ENCODE results near the gene ZSCAN2. TPM values are rescaled to one million over a fixed set of nuclear protein-coding genes. Genes with fewer than 3 reads are reported as not detected.
"Not testable (repeated sequence)": the region's sequence is repeated elsewhere in the genome, so short reads cannot be mapped to it uniquely, and the experiment has no call there.

The ZSCAN2 gene
- total RNA-seq, 2 donors from 2014 or later: 23.6 to 31.3 TPM

DNA sequence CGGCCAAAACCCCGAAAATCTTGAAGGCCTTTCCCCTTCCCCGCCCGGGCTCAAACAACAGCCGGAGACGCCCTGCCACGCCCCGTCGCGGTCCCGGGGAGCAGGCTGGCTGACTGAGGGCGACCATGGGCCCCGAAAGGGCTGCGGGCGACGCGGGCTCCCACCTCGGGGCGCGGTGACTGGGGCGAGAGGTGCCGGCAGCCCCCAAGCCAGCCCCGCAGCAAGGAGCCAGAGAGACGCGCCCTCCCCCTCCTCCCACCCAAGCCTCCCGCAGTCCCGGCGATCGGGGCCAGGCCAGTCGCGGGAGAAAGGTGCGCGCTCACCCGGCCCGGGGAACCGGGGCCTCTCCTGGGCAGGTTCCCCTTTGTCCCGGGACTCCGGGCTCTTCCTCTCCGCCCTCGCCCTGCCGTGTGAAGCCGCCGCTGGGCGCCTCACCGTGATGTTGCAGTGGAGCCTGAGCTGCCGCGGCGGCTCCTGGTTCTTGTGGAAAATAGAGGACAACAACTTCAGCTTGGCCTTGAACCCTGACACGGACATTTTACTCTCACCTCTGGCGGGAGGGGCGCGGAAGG lies 30.6 kb upstream of the ZSCAN2 start:
- peak overlapping the region; percentile 83 for H3K4me3 ChIP-seq (ENCODE audit: low read length)
- H3K4me3 Mint-ChIP-seq: peak overlapping the region; percentile 80
- peak; percentile 72 for DNase-seq
- H3K9me3 Mint-ChIP-seq: no peaks in the 10 kb centered on the region
- H3K27me3 Mint-ChIP-seq (ENCODE audit: insufficient read depth): peaks cover 3% of the 10 kb centered on the region
- no peaks in the 10 kb centered on the region for H3K9me3 ChIP-seq (ENCODE audit: control insufficient read depth, low read length)
- no peaks in the 10 kb centered on the region for H3K4me1 ChIP-seq (ENCODE audit: control insufficient read depth, insufficient read depth, low read length)
- no peak overlapping the region for H3K27ac ChIP-seq (ENCODE audit: low read depth, low read length)
- TF ChIP-seq, protein P1, sequence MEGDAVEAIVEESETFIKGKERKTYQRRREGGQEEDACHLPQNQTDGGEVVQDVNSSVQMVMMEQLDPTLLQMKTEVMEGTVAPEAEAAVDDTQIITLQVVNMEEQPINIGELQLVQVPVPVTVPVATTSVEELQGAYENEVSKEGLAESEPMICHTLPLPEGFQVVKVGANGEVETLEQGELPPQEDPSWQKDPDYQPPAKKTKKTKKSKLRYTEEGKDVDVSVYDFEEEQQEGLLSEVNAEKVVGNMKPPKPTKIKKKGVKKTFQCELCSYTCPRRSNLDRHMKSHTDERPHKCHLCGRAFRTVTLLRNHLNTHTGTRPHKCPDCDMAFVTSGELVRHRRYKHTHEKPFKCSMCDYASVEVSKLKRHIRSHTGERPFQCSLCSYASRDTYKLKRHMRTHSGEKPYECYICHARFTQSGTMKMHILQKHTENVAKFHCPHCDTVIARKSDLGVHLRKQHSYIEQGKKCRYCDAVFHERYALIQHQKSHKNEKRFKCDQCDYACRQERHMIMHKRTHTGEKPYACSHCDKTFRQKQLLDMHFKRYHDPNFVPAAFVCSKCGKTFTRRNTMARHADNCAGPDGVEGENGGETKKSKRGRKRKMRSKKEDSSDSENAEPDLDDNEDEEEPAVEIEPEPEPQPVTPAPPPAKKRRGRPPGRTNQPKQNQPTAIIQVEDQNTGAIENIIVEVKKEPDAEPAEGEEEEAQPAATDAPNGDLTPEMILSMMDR (conservative IDR thresholded peaks at IDR 0.05): no peak
- peak overlapping the region; percentile 93 for H3K27ac Mint-ChIP-seq
- WGBS, 2 experiments (ENCODE audit: insufficient coverage in 1 of 2, insufficient read length in 1 of 2): 0 to 1% methylated on average over 15 to 52 of the region's 52 CpGs
- no peaks in the 10 kb centered on the region for H3K36me3 ChIP-seq (ENCODE audit: control insufficient read depth, insufficient read depth, low read length)
- no peaks in the 10 kb centered on the region for H3K27me3 ChIP-seq (ENCODE audit: control insufficient read depth, insufficient read depth, low read length, poor library complexity, severe bottlenecking)
- peaks cover 2% of the 10 kb centered on the region for H3K4me1 Mint-ChIP-seq
- peak overlapping the region; percentile 63 for H3K9ac ChIP-seq (ENCODE audit: extremely low read depth, low read length, poor library complexity, severe bottlenecking)
- H3K36me3 Mint-ChIP-seq (ENCODE audit: low read depth): no peaks in the 10 kb centered on the region

DNA sequence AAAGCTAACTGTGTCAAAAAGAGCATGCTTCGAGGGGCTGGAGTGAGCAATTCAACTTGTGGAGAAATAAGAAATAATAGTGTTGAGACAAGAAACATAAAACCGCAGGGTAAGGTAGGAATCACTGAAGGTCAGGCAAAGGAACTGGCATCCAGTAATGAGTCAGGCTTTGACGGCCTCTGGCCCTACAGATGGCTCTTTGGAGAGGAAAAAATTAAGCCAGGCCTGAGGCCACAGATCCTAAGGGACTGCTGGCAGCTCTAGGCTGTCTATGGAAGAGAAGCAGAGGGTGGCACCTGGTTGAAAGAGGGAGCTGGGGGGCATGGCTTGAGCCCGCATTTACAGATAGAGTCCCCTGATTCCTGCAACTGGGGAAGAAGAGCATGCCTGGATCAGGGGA lies 28.6 kb upstream of the ZSCAN2 start:
- no peaks in the 10 kb centered on the region for H3K27me3 ChIP-seq (ENCODE audit: control insufficient read depth, insufficient read depth, low read length, poor library complexity, severe bottlenecking)
- TF ChIP-seq, protein P1 (conservative IDR thresholded peaks at IDR 0.05): no peak
- H3K4me3 ChIP-seq (ENCODE audit: low read length): no peak overlapping the region
- Mint-ChIP-seq H3K4me1 (peaks cover 2% of the 10 kb centered on the region), H3K9me3 (no peaks in the 10 kb centered on the region), H3K27ac (no peak overlapping the region), H3K36me3 (ENCODE audit: low read depth) (no peaks in the 10 kb centered on the region), H3K27me3 (ENCODE audit: insufficient read depth) (peaks cover 6% of the 10 kb centered on the region), H3K4me3 (no peak overlapping the region)
- 80 to 92% methylated on average over 4 of the region's 4 CpGs for WGBS, 2 experiments (ENCODE audit: insufficient coverage in 1 of 2, insufficient read length in 1 of 2)
- no peak overlapping the region for H3K27ac ChIP-seq (ENCODE audit: low read depth, low read length)
- no peak for DNase-seq
- H3K4me1 ChIP-seq (ENCODE audit: control insufficient read depth, insufficient read depth, low read length): no peaks in the 10 kb centered on the region
- no peaks in the 10 kb centered on the region for H3K36me3 ChIP-seq (ENCODE audit: control insufficient read depth, insufficient read depth, low read length)
- no peaks in the 10 kb centered on the region for H3K9me3 ChIP-seq (ENCODE audit: control insufficient read depth, low read length)
- no peak overlapping the region for H3K9ac ChIP-seq (ENCODE audit: extremely low read depth, low read length, poor library complexity, severe bottlenecking)

DNA sequence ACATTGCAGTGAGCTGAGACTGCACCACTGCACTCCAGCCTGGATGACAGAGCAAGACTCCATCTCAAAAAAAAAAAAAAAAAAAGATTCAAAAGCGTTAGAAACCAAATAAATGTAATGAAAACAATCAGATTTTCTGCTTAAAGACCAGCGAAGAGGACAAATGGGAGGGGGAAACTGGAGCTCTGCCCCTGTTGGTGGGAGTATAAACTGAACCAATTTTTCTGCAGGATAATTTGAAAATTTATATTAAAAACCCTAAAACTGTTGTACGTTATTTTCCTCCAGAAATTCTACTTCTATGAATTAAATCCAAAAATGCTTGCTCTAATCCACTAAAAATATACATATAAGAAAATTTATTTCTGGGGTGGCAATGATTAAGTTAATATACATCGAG lies 25.3 kb upstream of the ZSCAN2 start:
- H3K9me3 Mint-ChIP-seq: no peaks in the 10 kb centered on the region
- Histone ChIP-seq H3K9me3 (ENCODE audit: control insufficient read depth, low read length) (no peaks in the 10 kb centered on the region), H3K4me1 (ENCODE audit: control insufficient read depth, insufficient read depth, low read length) (no peaks in the 10 kb centered on the region), H3K36me3 (ENCODE audit: control insufficient read depth, insufficient read depth, low read length) (no peaks in the 10 kb centered on the region), H3K4me3 (ENCODE audit: low read length) (no peak overlapping the region), H3K27ac (ENCODE audit: low read depth, low read length) (no peak overlapping the region), H3K27me3 (ENCODE audit: control insufficient read depth, insufficient read depth, low read length, poor library complexity, severe bottlenecking) (no peaks in the 10 kb centered on the region), H3K9ac (ENCODE audit: extremely low read depth, low read length, poor library complexity, severe bottlenecking) (no peak overlapping the region)
- H3K27me3 Mint-ChIP-seq (ENCODE audit: insufficient read depth): peaks cover 6% of the 10 kb centered on the region
- H3K36me3 Mint-ChIP-seq (ENCODE audit: low read depth): no peaks in the 10 kb centered on the region
- no peak overlapping the region for H3K4me3 Mint-ChIP-seq
- 98 to 100% methylated on average over 1 to 3 of the region's 4 CpGs for WGBS, 2 experiments (ENCODE audit: insufficient coverage in 1 of 2, insufficient read length in 1 of 2)
- no peak for DNase-seq
- TF ChIP-seq, protein P1 (conservative IDR thresholded peaks at IDR 0.05): peak; percentile 51
- H3K27ac Mint-ChIP-seq: no peak overlapping the region
- H3K4me1 Mint-ChIP-seq: no peaks in the 10 kb centered on the region

DNA sequence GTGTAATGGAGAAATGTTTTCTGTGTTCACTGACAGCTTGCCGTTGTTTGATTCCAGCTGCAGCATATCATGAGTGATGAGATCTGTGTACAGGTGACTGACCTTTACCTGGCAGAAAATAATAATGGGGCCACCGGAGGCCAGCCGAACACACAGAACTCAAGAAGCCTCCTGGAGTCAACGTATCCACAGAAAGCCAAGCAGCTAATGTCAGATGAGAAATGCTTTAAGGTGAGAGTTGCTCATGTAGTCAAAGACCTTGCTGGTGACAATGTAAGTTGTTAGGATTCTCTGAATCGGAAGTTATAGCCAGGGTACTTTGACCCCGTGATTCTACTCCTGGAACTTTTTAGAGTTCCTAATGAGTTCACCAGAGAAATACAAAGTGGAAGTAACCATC lies 22.9 kb upstream of the ZSCAN2 start:
- H3K4me3 ChIP-seq (ENCODE audit: low read length); H3K9me3 ChIP-seq (ENCODE audit: control insufficient read depth, low read length); H3K27me3 ChIP-seq (ENCODE audit: control insufficient read depth, insufficient read depth, low read length, poor library complexity, severe bottlenecking); H3K9me3 Mint-ChIP-seq; H3K27me3 Mint-ChIP-seq (ENCODE audit: insufficient read depth); DNase-seq; H3K36me3 ChIP-seq (ENCODE audit: control insufficient read depth, insufficient read depth, low read length); H3K4me1 Mint-ChIP-seq; H3K9ac ChIP-seq (ENCODE audit: extremely low read depth, low read length, poor library complexity, severe bottlenecking); H3K4me3 Mint-ChIP-seq; H3K27ac Mint-ChIP-seq; H3K27ac ChIP-seq (ENCODE audit: low read depth, low read length); H3K4me1 ChIP-seq (ENCODE audit: control insufficient read depth, insufficient read depth, low read length); H3K36me3 Mint-ChIP-seq (ENCODE audit: low read depth): not testable (repeated sequence)
- 92 to 100% methylated on average over 5 to 6 of the region's 6 CpGs for WGBS, 2 experiments (ENCODE audit: insufficient coverage in 1 of 2, insufficient read length in 1 of 2)

- not testable (repeated sequence) for H3K4me1 Mint-ChIP-seq; H3K9me3 ChIP-seq (ENCODE audit: control insufficient read depth, low read length); H3K4me3 Mint-ChIP-seq; H3K27me3 ChIP-seq (ENCODE audit: control insufficient read depth, insufficient read depth, low read length, poor library complexity, severe bottlenecking); H3K36me3 ChIP-seq (ENCODE audit: control insufficient read depth, insufficient read depth, low read length); H3K27ac Mint-ChIP-seq; H3K4me1 ChIP-seq (ENCODE audit: control insufficient read depth, insufficient read depth, low read length); H3K36me3 Mint-ChIP-seq (ENCODE audit: low read depth); DNase-seq; H3K27me3 Mint-ChIP-seq (ENCODE audit: insufficient read depth); H3K9me3 Mint-ChIP-seq; H3K27ac ChIP-seq (ENCODE audit: low read depth, low read length); H3K4me3 ChIP-seq (ENCODE audit: low read length); H3K9ac ChIP-seq (ENCODE audit: extremely low read depth, low read length, poor library complexity, severe bottlenecking)
- WGBS, 2 experiments (ENCODE audit: insufficient coverage in 1 of 2, insufficient read length in 1 of 2): 94 to 100% methylated on average over 4 to 7 of the region's 7 CpGs
Observed at GRCh38 chr15:84579261-84579721, 21.5 kb upstream of the ZSCAN2 start.
